Activated naive CD8-positive, alpha-beta T cell treated with anti-CD3 and anti-CD28 coated beads, Interleukin-2, amount 50 U/mL, for 24 hours (primary cell): ENCODE measurements around the gene H2BK1.

ENCODE experiments used
- ATAC-seq: fragments of 150-1000 bp; cut with Tn5 transposase; one replicate; pipeline ENCODE4 v1.10.0; 2021
- DNase-seq: peaks from one replicate; pipeline ENCODE4 v3.0.0; 2021
- H3K27ac Mint-ChIP-seq: one replicate; pipeline ENCODE4 v1.8.0; 2021; ENCODE audit warnings: mild to moderate bottlenecking, mixed read lengths
- H3K27me3 Mint-ChIP-seq: one replicate; pipeline ENCODE4 v1.8.0; 2021; ENCODE audit warnings: mixed read lengths
- H3K36me3 Mint-ChIP-seq: one replicate; pipeline ENCODE4 v1.8.0; 2021; ENCODE audit warnings: low read depth, mixed read lengths
- H3K4me1 Mint-ChIP-seq: one replicate; pipeline ENCODE4 v1.8.0; 2021; ENCODE audit warnings: mixed read lengths
- H3K4me3 Mint-ChIP-seq: one replicate; pipeline ENCODE4 v1.8.0; 2021; ENCODE audit warnings: mild to moderate bottlenecking, moderate library complexity, mixed read lengths
- H3K9me3 Mint-ChIP-seq: one replicate; pipeline ENCODE4 v1.8.0; 2021; ENCODE audit warnings: mixed read lengths

Gene H2BK1

DNA sequence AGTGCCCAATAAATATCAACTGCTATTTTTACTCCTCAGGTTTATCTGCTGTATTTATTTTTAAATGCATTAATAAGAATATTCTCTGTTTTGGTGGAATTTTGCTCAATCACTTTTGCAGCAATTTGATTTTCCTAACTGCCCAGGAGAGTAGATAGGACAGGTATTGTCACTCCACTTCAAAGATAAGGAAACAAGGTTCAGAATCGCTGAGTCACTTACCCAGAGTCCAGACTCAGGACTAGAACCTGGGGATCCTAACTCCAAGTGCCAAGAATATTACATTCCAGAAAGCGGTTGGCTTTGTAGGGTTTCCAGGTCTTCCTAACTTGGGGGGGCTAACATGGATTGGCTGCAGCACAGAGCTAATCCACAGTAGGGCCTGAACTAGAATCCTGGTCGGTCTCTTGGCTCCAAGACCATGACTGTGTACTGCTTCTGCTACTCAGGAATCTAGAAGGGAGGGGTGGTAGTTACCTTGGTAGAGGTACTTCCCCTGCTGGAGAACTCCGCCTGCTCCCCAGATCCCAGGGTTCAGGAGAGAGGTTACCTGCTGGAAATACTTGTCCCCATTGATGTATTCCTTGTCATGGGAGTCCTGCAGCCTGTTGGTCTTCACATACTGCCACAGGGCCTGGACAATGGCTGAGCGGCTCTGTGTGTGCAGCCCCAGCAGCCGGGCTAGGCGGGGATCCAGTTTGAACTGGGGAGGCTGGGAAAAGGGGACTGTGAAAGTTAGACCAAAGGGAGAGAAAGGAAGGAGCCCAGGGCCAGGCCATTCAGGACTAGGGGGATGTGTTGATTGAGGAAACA lies 30.9 kb upstream of the H2BK1 start:
- Mint-ChIP-seq H3K4me1 (peaks cover 27% of the 10 kb centered on the region), H3K4me3 (no peak overlapping the region), H3K27me3 (peaks cover 5% of the 10 kb centered on the region), H3K36me3 (peaks cover 8% of the 10 kb centered on the region), H3K9me3 (no peaks in the 10 kb centered on the region), H3K27ac (no peak overlapping the region)
- no peak for DNase-seq
- no peak for ATAC-seq

DNA sequence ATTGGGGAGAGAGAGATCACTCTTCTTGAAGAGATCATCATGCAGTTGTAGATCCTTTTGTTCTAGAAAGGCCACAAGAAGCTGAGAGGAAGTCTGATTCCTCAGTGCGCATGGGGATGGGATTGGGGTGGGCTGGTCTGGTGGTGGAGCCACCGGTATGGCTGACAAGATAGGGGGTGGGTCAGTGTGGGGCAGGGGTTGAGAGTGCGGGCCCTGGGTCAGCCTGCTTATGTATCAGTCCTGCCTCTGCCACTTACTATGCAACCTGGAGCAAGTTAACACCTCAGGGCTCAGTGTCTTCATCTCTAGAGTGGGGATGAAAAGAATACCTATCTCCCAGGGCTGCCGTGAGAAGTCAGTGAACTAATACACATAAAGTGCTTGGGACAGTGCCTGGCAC lies 30.2 kb upstream of the H2BK1 start:
- Mint-ChIP-seq H3K9me3 (no peaks in the 10 kb centered on the region), H3K4me1 (peaks cover 23% of the 10 kb centered on the region), H3K27ac (no peak overlapping the region), H3K36me3 (peaks cover 9% of the 10 kb centered on the region), H3K4me3 (no peak overlapping the region), H3K27me3 (no peaks in the 10 kb centered on the region)
- no peak for DNase-seq
- no peak for ATAC-seq

DNA sequence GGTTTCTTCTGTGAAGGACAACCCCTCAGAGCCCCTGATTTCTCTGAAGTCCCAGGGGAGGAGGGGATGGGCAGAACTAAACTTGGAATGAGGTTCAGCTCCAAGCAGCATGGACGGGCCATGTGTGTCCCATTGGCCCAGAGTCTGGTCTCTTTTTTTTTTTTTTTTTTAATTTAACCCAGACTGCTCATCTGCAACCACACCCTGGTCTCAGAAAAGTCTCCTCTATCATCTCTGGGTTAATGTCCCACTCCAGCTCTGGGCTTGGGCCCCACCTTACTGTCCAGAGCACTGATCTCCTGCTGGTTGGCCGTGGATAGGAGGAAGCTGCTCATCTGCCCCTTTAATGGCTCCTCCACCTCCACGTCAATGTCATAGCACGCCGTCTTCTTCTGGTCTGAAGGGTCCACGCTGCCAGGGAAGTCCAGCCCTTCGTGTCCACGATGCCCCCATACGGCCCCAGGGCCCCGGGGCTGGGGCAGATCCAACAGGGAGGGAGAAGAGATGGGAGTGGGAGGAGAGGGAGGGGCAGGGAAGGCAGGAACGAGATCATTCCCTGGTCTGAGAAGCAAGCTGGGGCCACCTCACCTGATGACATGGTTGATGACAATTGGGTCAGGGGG lies 29.7 kb upstream of the H2BK1 start:
- no peaks in the 10 kb centered on the region for H3K9me3 Mint-ChIP-seq
- DNase-seq, result no peak
- peaks cover 12% of the 10 kb centered on the region for H3K36me3 Mint-ChIP-seq
- H3K27me3 Mint-ChIP-seq, result no peaks in the 10 kb centered on the region
- peaks cover 24% of the 10 kb centered on the region for H3K4me1 Mint-ChIP-seq
- no peak for ATAC-seq
- no peak overlapping the region for H3K4me3 Mint-ChIP-seq
- H3K27ac Mint-ChIP-seq, result no peak overlapping the region

DNA sequence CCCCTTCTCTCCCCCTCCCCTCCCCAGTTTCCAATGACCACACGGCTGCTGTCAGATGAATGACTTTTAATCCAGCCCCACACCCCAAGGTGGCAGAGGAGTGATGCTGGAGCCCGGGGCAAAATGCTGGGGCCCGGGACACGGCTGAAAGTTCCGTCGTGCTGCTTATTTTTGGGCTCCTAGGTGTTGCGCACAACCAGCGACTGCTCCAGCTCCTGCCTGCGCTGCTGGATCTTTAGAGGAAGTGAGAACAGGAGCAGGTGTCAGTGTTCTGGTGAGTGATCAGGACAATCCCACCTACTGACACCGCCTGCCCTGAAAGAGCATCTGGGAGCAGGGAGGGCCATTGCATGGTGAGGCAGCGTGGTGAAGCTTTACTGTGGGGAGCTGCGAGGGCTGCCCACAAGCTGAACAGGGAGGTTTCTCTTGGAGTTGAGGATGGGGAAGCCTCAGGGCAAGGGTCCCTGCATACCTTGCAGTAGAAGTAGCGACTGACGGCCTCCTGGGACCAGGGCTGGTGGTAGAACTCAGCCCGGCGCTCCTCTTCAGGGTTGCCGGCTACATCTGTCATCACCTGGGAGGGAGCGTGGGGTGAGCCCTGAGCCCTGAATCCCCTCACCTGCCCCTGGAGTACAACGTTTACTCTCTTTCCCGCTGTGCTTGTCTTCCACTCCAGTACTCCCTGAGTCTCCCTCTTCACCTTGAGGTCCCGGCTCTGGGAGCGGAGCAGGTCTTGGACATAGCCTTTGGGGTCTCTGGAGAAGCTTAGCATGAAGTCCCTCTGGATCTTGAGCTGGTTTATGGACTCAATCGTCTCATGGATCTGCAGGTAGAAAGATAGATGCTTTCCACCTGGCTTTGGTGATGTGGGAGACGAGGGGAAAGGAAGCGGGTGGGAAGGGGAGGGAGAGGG lies 28.9 kb upstream of the H2BK1 start:
- H3K36me3 Mint-ChIP-seq, result peaks cover 12% of the 10 kb centered on the region
- no peak overlapping the region for H3K4me3 Mint-ChIP-seq
- no peak overlapping the region for H3K27ac Mint-ChIP-seq
- no peak for DNase-seq
- no peaks in the 10 kb centered on the region for H3K9me3 Mint-ChIP-seq
- H3K4me1 Mint-ChIP-seq, result peaks cover 24% of the 10 kb centered on the region
- no peaks in the 10 kb centered on the region for H3K27me3 Mint-ChIP-seq
- no peak for ATAC-seq

DNA sequence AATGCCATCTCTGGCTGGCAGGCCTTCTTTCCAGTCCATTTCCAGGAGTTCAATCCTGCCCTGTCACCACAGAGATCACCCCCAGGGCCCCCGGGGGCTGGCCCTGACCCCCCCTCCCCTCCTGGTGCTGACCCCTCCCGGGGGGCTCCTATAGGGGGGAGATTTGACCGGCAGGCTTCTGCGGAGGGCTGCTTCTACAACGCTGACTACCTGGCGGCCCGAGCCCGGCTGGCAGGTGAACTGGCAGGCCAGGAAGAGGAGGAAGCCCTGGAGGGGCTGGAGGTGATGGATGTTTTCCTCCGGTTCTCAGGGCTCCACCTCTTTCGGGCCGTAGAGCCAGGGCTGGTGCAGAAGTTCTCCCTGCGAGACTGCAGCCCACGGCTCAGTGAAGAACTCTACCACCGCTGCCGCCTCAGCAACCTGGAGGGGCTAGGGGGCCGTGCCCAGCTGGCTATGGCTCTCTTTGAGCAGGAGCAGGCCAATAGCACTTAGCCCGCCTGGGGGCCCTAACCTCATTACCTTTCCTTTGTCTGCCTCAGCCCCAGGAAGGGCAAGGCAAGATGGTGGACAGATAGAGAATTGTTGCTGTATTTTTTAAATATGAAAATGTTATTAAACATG lies 28.0 kb upstream of the H2BK1 start:
- H3K9me3 Mint-ChIP-seq, result no peaks in the 10 kb centered on the region

DNA sequence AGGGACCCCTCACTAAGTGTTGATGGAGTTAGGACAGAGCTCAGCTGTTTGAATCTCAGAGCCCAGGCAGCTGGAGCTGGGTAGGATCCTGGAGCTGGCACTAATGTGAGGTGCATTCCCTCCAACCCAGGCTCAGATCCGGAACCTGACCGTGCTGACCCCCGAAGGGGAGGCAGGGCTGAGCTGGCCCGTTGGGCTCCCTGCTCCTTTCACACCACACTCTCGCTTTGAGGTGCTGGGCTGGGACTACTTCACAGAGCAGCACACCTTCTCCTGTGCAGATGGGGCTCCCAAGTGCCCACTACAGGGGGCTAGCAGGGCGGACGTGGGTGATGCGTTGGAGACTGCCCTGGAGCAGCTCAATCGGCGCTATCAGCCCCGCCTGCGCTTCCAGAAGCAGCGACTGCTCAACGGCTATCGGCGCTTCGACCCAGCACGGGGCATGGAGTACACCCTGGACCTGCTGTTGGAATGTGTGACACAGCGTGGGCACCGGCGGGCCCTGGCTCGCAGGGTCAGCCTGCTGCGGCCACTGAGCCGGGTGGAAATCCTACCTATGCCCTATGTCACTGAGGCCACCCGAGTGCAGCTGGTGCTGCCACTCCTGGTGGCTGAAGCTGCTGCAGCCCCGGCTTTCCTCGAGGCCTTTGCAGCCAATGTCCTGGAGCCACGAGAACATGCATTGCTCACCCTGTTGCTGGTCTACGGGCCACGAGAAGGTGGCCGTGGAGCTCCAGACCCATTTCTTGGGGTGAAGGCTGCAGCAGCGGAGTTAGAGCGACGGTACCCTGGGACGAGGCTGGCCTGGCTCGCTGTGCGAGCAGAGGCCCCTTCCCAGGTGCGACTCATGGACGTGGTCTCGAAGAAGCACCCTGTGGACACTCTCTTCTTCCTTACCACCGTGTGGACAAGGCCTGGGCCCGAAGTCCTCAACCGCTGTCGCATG lies 27.2 kb upstream of the H2BK1 start:
- DNase-seq (no peak), ATAC-seq (no peak)
- H3K36me3 Mint-ChIP-seq, result peaks cover 22% of the 10 kb centered on the region
- peaks cover 23% of the 10 kb centered on the region for H3K4me1 Mint-ChIP-seq
- H3K4me3 Mint-ChIP-seq, result no peak overlapping the region
- H3K27me3 Mint-ChIP-seq, result no peaks in the 10 kb centered on the region
- H3K27ac Mint-ChIP-seq, result no peak overlapping the region
- no peaks in the 10 kb centered on the region for H3K9me3 Mint-ChIP-seq

More for the DNA sequence above, 28.0 kb upstream of the H2BK1 start:
- no peaks in the 10 kb centered on the region for H3K27me3 Mint-ChIP-seq
- DNase-seq (no peak), ATAC-seq (no peak)
- H3K36me3 Mint-ChIP-seq, result peaks cover 18% of the 10 kb centered on the region
- no peak overlapping the region for H3K4me3 Mint-ChIP-seq
- no peak overlapping the region for H3K27ac Mint-ChIP-seq
- H3K4me1 Mint-ChIP-seq, result peaks cover 24% of the 10 kb centered on the region

DNA sequence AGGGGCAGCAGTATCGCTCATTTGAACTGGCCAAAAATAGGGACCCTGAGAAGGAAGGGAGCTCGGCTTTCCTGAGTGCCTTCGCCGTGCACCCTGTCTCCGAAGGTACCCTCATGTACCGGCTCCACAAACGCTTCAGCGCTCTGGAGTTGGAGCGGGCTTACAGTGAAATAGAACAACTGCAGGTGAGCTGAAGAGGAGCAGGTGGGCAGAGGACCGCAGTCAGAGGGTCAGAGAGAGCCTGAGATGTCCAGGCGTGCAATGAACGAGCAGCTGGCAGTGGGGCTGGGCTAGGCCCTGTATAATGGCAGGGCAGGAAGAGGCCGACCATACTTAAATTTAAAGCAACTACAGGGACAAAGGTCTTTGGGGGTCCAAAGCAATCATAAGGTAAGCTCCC lies 26.1 kb upstream of the H2BK1 start:
- ATAC-seq (no peak), DNase-seq (no peak)
- Mint-ChIP-seq H3K4me1 (peaks cover 32% of the 10 kb centered on the region), H3K4me3 (no peak overlapping the region), H3K27ac (no peak overlapping the region), H3K36me3 (peaks cover 22% of the 10 kb centered on the region), H3K9me3 (no peaks in the 10 kb centered on the region), H3K27me3 (no peaks in the 10 kb centered on the region)

DNA sequence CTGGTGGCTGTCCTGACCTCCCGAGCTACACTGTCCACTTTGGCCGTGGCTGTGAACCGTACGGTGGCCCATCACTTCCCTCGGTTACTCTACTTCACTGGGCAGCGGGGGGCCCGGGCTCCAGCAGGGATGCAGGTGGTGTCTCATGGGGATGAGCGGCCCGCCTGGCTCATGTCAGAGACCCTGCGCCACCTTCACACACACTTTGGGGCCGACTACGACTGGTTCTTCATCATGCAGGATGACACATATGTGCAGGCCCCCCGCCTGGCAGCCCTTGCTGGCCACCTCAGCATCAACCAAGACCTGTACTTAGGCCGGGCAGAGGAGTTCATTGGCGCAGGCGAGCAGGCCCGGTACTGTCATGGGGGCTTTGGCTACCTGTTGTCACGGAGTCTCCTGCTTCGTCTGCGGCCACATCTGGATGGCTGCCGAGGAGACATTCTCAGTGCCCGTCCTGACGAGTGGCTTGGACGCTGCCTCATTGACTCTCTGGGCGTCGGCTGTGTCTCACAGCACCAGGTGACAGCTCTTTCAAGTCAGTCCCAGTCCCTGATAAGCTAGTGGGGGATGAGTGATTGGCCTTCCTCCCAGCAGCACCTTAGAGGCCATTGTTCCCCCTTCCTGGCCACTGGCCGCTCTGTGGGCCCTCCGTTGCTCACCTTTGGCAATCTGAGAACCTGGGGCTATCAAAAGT lies 25.0 kb upstream of the H2BK1 start:
- H3K9me3 Mint-ChIP-seq, result no peaks in the 10 kb centered on the region
- H3K4me1 Mint-ChIP-seq, result peaks cover 34% of the 10 kb centered on the region
- peaks cover 22% of the 10 kb centered on the region for H3K36me3 Mint-ChIP-seq
- peak overlapping the region; percentile 35 for H3K27ac Mint-ChIP-seq
- H3K4me3 Mint-ChIP-seq, result no peak overlapping the region
- no peak for DNase-seq
- H3K27me3 Mint-ChIP-seq, result no peaks in the 10 kb centered on the region
- ATAC-seq, result no peak

DNA sequence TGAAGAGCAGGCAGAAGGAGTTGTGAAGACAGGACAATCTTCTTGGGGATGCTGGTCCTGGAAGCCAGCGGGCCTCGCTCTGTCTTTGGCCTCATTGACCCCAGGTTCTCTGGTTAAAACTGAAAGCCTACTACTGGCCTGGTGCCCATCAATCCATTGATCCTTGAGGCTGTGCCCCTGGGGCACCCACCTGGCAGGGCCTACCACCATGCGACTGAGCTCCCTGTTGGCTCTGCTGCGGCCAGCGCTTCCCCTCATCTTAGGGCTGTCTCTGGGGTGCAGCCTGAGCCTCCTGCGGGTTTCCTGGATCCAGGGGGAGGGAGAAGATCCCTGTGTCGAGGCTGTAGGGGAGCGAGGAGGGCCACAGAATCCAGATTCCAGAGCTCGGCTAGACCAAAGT lies 23.5 kb upstream of the H2BK1 start:
- no peaks in the 10 kb centered on the region for H3K9me3 Mint-ChIP-seq
- DNase-seq (no peak), ATAC-seq (no peak)
- H3K36me3 Mint-ChIP-seq, result peaks cover 22% of the 10 kb centered on the region
- peak overlapping the region; percentile 100 for H3K4me3 Mint-ChIP-seq
- peaks cover 34% of the 10 kb centered on the region for H3K4me1 Mint-ChIP-seq
- H3K27me3 Mint-ChIP-seq, result no peaks in the 10 kb centered on the region
- H3K27ac Mint-ChIP-seq, result peak overlapping the region; percentile 99

DNA sequence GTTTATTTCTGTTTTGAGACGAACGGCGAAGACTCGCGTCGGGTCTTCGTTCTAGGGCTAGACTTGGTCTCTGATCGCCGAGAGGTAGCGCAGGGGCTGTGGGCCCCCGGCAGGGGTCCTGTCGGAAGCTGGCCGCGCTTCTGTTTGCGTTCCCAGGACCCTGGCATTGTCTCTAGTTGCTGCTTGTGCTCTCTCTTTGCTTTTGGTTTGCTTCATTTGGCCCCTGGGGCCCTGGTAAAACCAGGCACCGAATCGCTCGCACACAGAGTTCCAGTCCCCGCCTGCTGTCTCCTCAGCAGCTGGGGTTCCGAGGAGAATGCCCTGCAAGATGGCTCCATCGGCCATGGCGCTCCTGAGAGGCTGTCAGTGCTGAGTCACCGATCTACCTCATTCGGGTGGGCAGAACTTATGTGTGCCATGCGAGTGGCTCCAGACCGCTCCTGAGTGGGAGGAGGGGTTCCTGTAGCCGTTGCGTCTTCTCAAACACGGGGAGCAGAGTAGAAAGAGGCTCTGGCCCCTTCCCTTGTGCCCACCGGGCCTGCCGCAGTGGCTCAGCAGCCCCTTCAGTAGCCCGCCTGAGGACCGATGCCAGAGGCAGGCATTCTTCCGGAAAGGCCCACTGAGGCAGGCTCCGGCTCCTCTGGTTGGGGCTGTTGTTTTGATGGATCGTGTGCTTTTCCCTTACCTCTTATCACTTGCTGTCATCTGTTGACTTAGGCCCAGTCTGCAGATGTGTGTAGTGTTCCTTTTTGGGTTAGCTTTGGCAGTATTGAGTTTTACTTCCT lies 22.8 kb upstream of the H2BK1 start:
- H3K27ac Mint-ChIP-seq, result peak overlapping the region; percentile 99
- H3K4me1 Mint-ChIP-seq, result peaks cover 37% of the 10 kb centered on the region
- H3K9me3 Mint-ChIP-seq, result no peaks in the 10 kb centered on the region
- ATAC-seq (peak; percentile 89), DNase-seq (peak; percentile 80)
- H3K36me3 Mint-ChIP-seq, result peaks cover 22% of the 10 kb centered on the region
- peak overlapping the region; percentile 100 for H3K4me3 Mint-ChIP-seq
- no peaks in the 10 kb centered on the region for H3K27me3 Mint-ChIP-seq

DNA sequence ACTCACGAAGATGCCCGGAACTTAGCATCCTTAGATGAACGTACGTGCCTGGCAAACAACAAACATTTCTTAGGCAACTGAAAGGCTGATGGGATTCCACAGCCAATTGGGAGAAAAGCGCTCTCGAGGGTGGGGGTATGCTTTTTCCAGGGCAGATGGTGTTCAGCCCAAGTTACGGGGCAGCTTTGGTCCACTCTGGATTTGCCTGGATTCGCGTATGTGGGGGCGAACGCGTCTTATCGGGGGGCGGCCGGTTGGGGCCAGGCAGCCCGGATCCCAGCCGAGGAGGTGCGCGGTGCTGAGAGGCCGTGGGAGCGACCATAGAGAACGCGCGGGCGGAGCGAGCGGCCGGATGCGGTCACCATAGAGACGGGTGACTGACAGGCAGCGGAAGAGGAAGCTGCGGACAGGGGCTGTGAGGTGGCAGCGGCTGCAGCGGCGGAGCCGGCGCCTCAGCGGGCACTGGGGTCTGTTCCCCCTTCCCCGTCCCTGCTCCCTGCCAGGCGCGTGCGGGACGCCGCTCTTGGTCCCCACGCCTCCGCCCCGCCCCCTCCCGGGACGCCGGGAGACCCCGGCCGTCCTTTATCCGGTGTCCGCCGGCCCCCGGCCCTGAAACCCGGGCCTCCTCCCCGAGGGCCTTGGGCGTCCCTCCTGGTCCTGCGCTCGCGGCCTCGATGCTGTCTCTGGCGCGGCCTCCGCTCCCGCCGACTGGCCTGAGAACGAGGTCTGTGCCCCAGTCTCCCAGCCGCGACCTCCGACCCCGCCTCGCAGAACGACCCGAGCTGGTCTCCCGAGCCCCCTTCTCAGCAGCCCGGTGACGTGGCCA lies 22.0 kb upstream of the H2BK1 start, which contains the start of gene CHPF2:
Gene CHPF2 (plus strand): TSS at position 393 of the 826 bp plus-strand sequence. CDS start 1,529 bp downstream, outside the sequence.
- peaks cover 42% of the 10 kb centered on the region for H3K4me1 Mint-ChIP-seq

DNA sequence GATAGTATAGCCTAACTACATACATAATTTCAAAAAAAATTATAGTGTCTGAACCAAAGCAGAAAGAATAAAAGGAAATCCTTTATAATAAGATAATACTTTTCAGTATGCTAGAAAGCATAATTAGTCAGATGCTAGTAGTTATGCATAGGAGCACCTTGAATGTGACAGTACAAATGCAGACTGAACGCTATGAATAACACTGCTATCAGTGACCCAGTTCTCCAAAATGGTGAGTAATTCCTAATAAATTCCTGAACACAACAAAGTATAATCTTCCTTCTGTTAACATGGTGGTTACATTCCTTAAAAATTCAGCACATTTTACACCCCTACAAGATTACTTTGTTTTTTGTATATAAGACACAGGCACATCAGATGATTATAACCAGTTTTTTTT lies 20.8 kb upstream of the H2BK1 start:
- ATAC-seq (no peak), DNase-seq (no peak)
- Mint-ChIP-seq H3K9me3 (no peaks in the 10 kb centered on the region), H3K4me3 (peak overlapping the region; percentile 100), H3K27ac (no peak overlapping the region), H3K4me1 (peaks cover 51% of the 10 kb centered on the region), H3K36me3 (peaks cover 21% of the 10 kb centered on the region), H3K27me3 (no peaks in the 10 kb centered on the region)

More for the DNA sequence above, 22.0 kb upstream of the H2BK1 start, which contains the start of gene CHPF2:
- Mint-ChIP-seq H3K4me3 (peak within 1 kb of the TSS; percentile 100), H3K36me3 (peaks cover 22% of the 10 kb centered on the region), H3K27me3 (no peaks in the 10 kb centered on the region), H3K27ac (peak within 1 kb of the TSS; percentile 99), H3K9me3 (no peaks in the 10 kb centered on the region)
- ATAC-seq, result peak; percentile 91
- DNase-seq, result peak; percentile 93
